GM19324 (cell line): ENCODE measurements around the gene GPR152.
"Not testable (repeated sequence)": the region's sequence is repeated elsewhere in the genome, so short reads cannot be mapped to it uniquely, and the experiment has no call there.

Source experiments
- ATAC-seq: cut with Tn5 transposase; IDR thresholded peaks from one replicate; pipeline ENCODE4 v1.9.1; 2021; ENCODE audit warnings: mild to moderate bottlenecking, moderate library complexity; ENCODE audit not compliant: unreplicated experiment, low FRiP score

Gene GPR152

DNA sequence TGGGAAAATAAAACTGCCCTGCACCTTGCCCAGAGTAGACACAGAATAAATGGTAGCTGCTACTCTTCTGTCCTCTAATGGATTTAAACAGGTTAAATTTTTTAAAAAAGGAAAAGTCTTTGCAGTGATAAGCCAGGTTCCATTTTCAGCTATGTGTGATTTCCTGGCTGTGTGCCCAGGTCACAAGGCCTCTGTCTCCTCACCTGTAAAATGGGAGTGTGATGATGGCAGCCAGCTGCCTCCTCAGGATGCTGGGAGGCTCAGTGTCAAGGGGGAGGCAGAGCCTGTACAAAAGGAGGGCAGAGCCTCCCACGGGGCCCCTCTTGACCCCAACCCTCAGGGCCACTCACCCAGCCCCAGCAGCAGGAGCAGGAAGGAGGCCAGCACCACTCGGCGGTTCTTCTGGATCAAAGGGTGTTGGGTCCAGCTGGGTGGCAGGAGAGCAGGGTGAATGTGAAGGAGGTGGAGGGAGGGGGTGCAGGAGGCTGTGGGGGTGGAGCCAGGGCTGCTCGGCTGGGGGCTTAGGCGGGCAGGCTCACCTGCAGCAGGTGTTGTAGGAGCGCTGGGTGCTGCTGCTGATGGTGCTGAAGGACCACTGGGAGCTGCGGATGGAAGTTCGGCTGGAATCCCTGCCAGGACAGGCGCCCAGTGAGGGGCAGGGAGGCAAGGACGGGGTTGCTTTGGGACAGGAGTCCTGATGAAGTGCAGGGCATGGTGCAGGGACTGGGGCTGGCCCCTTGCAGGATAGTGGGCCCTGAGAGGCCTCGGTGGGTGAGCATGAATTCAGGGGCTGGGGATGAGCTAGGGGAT, 14.6 kb upstream of the GPR152 start:
- ATAC-seq, result no peak

DNA sequence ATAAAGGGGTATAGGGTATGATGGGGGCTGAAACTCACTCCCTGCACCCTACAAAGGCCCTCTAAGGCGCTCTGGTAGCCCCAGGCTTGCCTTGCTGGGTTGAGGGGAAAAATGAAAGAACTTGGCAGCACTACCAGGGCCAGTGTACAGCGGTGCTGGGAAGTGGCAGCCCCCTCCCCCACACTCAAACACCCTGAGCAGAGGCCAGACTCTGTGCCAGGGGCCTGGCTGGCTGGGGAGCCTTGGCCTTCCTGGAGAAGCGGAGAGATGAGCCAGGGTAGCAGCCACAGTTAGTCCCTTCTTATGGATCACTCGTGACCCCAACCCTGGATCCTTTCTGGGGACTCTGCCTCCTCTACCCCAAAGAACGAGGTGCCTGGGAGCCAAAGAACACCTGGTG, 13.8 kb upstream of the GPR152 start:
- ATAC-seq, result no peak

DNA sequence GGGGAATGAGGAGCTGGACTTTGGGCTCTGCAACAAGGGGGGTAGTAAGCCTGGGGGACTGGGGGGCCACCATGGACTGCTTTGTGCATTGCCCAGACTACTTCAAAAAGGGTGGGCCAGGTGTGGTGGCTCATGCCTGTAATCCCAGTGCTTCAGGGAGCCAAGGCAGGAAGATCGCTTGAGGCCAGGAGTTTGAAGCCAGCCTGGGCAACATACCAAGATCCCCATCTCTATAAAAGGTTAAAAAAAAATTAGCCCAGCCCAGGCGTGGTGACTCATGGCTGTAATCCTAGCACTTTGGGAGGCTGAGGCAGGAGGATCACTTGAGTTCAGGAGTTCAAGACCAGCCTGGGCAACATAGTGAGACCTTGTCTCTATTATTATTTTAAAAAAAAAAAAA, 13.0 kb upstream of the GPR152 start:
- not testable (repeated sequence) for ATAC-seq

GRCh38 chr11:67465189-67465510, 12.6 kb upstream of the GPR152 start:
- ATAC-seq, result no peak

DNA sequence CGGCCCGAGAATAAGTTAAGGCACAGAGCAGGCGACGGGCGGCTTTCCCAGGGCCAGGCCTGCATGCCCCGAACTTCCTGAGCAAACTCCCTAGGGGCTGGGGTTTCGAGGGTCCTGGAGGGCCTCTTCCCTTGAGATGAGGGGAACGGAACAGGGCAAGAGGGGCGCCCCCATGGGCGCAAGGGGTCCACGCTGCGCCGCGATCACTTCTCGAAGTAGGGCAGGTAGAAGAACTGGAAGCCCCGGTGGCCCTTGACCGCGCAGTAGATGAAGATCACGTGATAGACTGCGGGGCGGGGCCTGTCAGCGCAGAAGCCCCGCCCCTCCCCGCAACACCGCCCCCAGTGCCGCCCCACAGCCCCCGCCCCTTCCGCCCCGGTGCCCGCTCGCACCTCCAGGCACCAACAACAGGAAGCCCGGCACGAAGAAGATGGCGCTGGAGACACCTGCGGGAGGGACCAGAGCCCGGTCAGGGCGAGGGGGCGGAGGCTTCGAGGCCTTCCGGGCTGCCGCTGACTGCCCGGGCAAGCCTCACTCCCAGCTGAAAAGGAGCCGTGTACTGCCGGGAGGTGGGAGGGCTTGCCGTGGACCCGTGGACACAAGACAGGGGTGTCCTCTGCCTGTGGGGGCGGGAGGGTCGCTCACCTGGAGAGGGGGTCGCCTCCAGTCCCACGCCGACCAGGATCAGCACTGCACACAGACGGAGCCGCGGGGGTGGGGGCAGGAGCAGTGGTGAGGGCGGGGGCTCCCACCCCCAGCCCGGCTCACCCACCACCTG, 12.1 kb upstream of the GPR152 start:
- ATAC-seq, result peak; percentile 49

DNA sequence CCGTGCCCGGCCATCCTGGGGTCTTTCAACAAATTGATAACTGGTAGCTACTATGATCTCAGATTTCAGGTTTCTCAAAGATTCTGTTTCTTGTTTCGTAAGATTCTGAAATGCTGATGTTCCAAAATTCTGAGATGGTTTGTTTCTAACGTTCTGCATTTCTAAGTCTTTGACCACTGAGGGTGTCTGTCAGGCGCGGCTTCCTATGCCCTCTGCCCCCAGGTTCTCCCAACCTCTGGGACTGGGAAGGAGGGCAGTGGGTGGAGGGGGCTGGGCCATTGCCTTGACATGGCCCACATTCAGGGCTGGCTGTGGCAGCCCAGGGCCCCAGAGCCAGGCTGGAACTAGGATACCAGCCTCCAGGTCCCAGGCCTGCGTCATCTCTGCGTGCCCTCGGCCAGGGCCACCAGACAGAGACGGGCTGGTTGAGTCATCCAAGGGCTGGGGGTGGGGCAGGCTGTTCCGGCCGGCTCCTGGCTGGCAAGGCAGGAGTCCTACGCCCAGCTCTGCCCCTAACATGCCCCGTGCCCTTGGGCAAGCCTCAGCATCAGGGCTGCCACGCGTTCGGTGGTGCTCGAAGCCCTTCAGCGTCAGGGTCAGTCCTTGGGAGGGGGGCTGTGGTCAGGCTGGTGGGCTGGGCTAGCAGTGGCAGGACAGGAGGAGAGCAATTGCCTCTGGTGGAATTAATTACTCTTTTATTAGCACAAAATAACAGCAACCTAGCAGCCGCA, 11.3 kb upstream of the GPR152 start:
- no peak for ATAC-seq

DNA sequence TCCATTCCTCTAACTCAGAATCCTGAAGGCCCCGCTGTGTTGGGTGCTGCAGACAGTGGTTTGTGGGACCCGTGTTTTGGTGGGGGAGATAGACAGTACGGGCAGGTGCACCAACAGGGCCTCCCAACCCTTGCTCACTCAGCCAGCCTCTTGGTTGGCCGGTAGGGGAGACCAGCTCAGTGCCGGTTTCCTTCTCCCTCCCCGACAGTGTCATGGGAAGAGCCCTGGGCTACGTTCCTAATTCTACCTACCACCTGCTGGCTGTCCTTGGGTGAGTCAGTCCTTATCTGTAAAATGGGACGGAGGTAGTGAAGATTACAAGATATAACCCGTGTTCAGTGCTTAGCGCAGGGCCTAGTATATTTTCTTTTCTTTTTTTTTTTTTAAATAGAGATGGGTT, 10.7 kb upstream of the GPR152 start:
- ATAC-seq, result no peak

DNA sequence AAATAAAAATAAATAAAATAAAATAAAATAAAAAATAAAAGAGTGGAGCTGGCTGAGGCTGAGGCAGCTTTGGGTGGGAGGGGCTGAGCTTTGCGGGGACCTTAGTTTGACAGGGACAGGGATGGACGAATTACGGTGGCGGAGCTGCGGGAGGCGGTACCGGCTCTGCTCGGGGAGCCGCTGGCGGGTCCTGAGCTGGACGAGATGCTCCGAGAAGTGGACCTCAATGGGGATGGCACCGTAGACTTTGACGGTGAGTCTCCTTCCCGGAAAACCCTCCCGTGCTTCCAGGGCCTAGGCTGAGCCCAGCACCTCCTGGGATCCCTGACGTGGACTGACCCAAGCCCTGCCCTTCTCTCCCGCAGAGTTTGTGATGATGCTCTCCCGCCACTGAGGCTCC, 5.7 kb upstream of the GPR152 start:
- no peak for ATAC-seq

- ATAC-seq, result no peak
These were observed 4.9 kb upstream of the GPR152 start for GRCh38 chr11:67457453-67457852.

- no peak for ATAC-seq
These were observed 3.7 kb upstream of the GPR152 start for GRCh38 chr11:67456068-67456705.

- no peak for ATAC-seq
These were observed 2.5 kb upstream of the GPR152 start, which contains the start of gene CABP4 for GRCh38 chr11:67455054-67455453. CABP4 (plus strand) TSS chr11:67455354; CDS start chr11:67455424, 70 bp downstream.

- no peak for ATAC-seq
These were observed 1.5 kb upstream of the GPR152 start for GRCh38 chr11:67453816-67454732.

DNA sequence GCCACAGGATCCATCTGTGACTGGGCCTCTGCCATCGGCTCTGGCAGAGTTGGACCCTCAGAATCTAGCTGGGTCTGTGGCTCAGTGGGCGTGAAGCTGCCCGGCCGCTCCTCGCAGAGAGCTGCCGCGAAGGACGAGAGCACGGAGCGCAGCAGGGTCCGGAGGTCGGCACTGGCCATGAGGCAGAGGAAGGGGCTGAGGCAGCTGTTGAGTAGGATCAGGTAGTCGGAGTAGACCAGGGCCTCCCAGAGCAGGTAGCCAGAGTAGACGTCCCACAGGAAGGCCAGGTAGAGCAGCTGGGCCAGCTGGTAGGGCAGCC, 912 bp downstream of the GPR152 start:
- no peak for ATAC-seq

GRCh38 chr11:67450796-67451657, 1.5 kb downstream of the GPR152 start:
- ATAC-seq, result no peak

GRCh38 chr11:67449116-67449844, 3.2 kb downstream of the GPR152 start:
- no peak for ATAC-seq

DNA sequence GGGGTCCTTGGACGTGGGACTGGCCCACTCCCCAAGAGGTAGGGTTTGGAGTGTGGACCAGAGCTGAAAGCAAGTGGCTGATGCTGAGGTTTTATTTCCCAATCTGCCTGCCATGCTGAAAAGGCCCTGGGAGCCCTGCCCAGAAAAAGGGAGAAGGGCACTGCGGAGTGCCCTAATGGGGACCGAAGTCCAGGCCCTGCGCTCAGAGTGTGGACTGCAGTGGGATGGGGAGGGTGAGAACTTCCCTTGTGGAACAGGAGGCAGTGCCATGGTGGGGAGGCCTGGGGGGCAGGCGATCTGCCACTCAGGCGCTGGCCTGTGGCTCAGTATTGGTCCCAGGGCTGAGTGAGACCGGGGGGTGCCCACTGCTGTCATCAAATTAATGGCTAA, 4.3 kb downstream of the GPR152 start:
- no peak for ATAC-seq

DNA sequence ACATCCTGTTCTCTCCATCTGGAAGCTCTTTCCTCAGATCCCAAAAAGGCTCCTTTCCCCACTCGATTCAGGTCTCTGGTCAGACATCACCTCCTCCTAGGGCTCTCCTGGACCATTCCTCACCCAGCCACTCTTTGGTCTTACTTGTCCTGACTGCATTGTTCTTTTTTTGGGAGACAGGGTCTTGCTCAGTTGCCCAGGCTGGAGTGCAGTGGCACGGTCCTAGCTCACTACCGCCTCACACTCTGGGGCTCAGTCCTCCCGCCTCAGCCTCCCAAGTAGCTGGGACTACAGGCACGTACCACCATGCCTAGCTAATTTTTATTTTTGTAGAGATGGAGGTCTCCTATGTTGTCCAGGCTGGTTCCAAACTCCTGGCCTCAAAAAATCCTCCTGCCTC, 7.0 kb downstream of the GPR152 start:
- ATAC-seq, result no peak
